Measurements from ENCODE around the gene GPC6. TPM values are rescaled to one million over a fixed set of nuclear protein-coding genes. Genes with fewer than 3 reads are reported as not detected.

The GPC6 gene
- total and polyA plus RNA-seq, 12 donors, result 0.15 to 5.4 (median 2.5) TPM

DNA sequence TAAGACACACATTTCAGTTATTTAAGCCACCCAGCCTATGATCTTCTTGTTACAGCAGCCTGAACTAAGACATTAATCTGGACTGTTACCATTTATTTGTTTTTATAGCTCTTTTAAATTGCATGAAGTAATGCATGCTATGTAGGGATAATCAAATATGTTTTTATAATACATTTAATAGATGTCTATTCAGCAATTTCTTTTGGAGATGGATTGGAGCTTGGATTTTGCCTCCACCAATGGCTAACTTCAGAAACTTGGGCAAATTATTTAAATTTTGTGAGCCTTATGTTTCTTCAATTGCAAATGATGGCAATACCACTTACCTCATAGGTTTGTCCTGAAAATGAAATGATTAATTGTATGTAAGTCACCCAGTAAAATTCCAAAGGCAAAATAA, 288.7 kb downstream of the GPC6 start:
- ATAC-seq (no peak), DNase-seq (no peak)
- Histone ChIP-seq H3K27ac (no peak overlapping the region), H3K9me3 (no peaks in the 10 kb centered on the region), H3K4me1 (no peaks in the 10 kb centered on the region), H3K27me3 (no peaks in the 10 kb centered on the region), H3K36me3 (no peaks in the 10 kb centered on the region), H3K4me3 (no peak overlapping the region)
- intact Hi-C loops (cut with DNase I), result no loop called here
- TF ChIP-seq, protein P1, sequence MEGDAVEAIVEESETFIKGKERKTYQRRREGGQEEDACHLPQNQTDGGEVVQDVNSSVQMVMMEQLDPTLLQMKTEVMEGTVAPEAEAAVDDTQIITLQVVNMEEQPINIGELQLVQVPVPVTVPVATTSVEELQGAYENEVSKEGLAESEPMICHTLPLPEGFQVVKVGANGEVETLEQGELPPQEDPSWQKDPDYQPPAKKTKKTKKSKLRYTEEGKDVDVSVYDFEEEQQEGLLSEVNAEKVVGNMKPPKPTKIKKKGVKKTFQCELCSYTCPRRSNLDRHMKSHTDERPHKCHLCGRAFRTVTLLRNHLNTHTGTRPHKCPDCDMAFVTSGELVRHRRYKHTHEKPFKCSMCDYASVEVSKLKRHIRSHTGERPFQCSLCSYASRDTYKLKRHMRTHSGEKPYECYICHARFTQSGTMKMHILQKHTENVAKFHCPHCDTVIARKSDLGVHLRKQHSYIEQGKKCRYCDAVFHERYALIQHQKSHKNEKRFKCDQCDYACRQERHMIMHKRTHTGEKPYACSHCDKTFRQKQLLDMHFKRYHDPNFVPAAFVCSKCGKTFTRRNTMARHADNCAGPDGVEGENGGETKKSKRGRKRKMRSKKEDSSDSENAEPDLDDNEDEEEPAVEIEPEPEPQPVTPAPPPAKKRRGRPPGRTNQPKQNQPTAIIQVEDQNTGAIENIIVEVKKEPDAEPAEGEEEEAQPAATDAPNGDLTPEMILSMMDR (IDR thresholded peaks at IDR 0.05), result no peak

DNA sequence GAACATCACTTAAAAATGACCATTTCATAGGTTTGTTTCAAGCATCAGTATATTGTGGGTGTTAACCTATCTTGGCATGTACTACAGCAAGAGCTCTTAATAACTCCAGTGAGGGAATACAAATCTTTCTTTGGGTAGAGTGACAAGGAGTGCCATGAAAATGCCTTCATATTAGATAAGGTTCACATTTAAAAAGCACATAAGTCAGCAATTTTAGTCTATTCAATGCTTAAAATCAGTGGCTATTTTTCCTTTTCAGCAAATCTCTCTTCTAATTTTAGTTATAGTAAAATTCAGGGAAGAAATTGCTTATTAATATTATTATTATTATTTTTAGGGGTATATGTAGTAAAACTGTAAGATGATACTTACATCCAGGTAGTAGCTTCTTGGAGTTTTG, 291.1 kb downstream of the GPC6 start:
- ATAC-seq (no peak), DNase-seq (no peak)
- intact Hi-C loops (cut with DNase I), result no loop called here
- H3K27me3 ChIP-seq, result no peaks in the 10 kb centered on the region
- no peaks in the 10 kb centered on the region for H3K4me1 ChIP-seq
- H3K36me3 ChIP-seq, result no peaks in the 10 kb centered on the region
- no peaks in the 10 kb centered on the region for H3K9me3 ChIP-seq
- TF ChIP-seq, protein P1 (IDR thresholded peaks at IDR 0.05), result no peak
- no peak overlapping the region for H3K4me3 ChIP-seq
- H3K27ac ChIP-seq, result no peak overlapping the region

DNA sequence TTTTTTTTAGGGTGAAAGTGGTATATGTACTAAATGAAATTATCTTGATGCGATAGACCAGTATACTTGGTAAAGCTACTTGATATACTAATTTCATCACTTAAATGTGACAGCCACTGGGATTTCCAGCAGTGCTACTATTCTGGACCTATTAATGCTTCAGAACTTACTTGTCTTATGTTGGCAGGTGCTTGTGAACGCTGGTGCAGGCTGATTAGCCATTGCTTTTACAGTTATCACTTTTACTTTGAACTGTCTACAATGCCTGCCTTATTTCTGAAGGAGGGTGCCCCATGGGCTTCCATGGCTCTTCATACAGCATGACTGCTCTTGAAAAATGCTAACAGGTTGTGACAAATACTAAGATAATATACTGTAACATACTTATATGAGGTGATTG, 294.7 kb downstream of the GPC6 start:
- TF ChIP-seq, protein P1 (IDR thresholded peaks at IDR 0.05), result no peak
- intact Hi-C loops (cut with DNase I), result no loop called here
- ATAC-seq (no peak), DNase-seq (no peak)
- Histone ChIP-seq H3K4me3 (no peak overlapping the region), H3K27ac (no peak overlapping the region), H3K27me3 (no peaks in the 10 kb centered on the region), H3K4me1 (no peaks in the 10 kb centered on the region), H3K9me3 (no peaks in the 10 kb centered on the region), H3K36me3 (no peaks in the 10 kb centered on the region)
- WGBS, 2 donors, result 32 to 60% methylated on average over 2 of the region's 2 CpGs

DNA sequence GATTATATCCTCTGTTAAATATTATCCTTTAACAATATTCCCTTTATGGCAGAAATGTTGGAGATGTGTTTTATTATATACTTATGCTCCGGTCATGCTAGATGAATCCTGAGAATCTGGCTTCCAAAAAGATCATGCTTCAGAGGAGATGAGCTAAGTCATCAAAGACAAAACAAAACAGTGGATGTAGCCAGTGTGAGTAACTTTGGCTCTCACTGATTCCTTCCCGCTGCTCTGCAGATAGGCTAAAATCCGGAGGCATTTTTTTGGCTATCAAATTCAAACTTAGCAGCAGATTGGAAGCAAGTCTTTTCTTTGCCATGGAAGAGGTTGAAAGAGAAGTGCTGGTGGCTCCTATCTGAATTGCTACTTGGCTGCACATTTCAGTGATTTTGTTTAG, 295.9 kb downstream of the GPC6 start:
- H3K36me3 ChIP-seq, result no peaks in the 10 kb centered on the region

More for the DNA sequence above, 295.9 kb downstream of the GPC6 start:
- ATAC-seq (no peak), DNase-seq (no peak)
- Histone ChIP-seq H3K27ac (no peak overlapping the region), H3K27me3 (no peaks in the 10 kb centered on the region), H3K4me3 (no peak overlapping the region), H3K9me3 (no peaks in the 10 kb centered on the region), H3K4me1 (no peaks in the 10 kb centered on the region)
- WGBS, 2 donors, result 53 to 62% methylated on average over 3 of the region's 3 CpGs
- TF ChIP-seq, protein P1 (IDR thresholded peaks at IDR 0.05), result no peak
- intact Hi-C loops (cut with DNase I), result no loop called here

Measured in heart right ventricle (tissue), 16 donors.